ELR (cell line): ENCODE results near the gene ETFB.

Experiments
- DNase-seq: peaks from one replicate; pipeline ENCODE4 v3.0.0-alpha.2; 2015; ENCODE audit warnings: low read depth

ETFB gene

GRCh38 chr19:51327066-51328001 is 38.9 kb downstream of the ETFB start:
- DNase-seq, result no peak

- DNase-seq, result no peak
Measured at GRCh38 chr19:51326216-51327065, 39.7 kb downstream of the ETFB start.

- DNase-seq, result no peak
Measured at GRCh38 chr19:51325161-51325976, 40.8 kb downstream of the ETFB start.

GRCh38 chr19:51324167-51324481 is 42.1 kb downstream of the ETFB start:
- no peak for DNase-seq

GRCh38 chr19:51323481-51324166 is 42.6 kb downstream of the ETFB start:
- no peak for DNase-seq

GRCh38 chr19:51321799-51322198 is 44.4 kb downstream of the ETFB start:
- no peak for DNase-seq

GRCh38 chr19:51320280-51320657 is 45.9 kb downstream of the ETFB start:
- no peak for DNase-seq

- no peak for DNase-seq
Measured at GRCh38 chr19:51319649-51320279, 46.4 kb downstream of the ETFB start.

GRCh38 chr19:51318687-51319648 is 47.2 kb downstream of the ETFB start:
- DNase-seq, result no peak

GRCh38 chr19:51317968-51318367 is 48.2 kb downstream of the ETFB start:
- no peak for DNase-seq

- DNase-seq, result no peak
Measured at GRCh38 chr19:51317376-51317775, 48.8 kb downstream of the ETFB start.

GRCh38 chr19:51316688-51317087 is 49.5 kb downstream of the ETFB start:
- no peak for DNase-seq

GRCh38 chr19:51311351-51312257 is 54.6 kb downstream of the ETFB start, which contains the start of gene IGLON5:
IGLON5 (plus strand) TSS chr19:51311644; CDS start chr19:51311848, 204 bp downstream.
- DNase-seq, result no peak

GRCh38 chr19:51305479-51305878 is 60.7 kb downstream of the ETFB start:
- no peak for DNase-seq

- DNase-seq, result no peak
Measured at GRCh38 chr19:51301266-51301665, 64.9 kb downstream of the ETFB start.

GRCh38 chr19:51297406-51297805 is 68.8 kb downstream of the ETFB start:
- no peak for DNase-seq

- peak; percentile 14 for DNase-seq
Measured at GRCh38 chr19:51296336-51297093, 69.7 kb downstream of the ETFB start.
